ENCODE data around the gene SEC11C.

The SEC11C gene

DNA sequence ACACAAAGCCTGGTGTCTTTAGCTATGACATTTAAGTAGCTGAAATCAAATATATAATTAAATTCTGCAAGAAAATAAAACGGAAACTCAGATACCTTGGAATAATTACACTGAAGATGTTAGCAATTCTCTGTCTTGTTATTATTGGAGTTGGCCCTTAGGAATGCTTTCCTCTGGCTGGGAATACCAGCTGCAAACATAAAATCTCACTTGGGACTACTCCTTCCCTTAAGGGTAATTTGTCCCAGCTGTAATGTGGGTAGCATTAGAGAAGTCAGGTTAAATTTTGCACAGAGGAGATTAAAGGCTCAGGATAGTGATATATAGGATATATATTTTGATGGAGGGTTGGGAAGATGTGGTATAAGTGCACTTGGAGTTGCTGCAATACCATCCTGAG lies 43.0 kb downstream of the SEC11C start:
- H3K4me3 ChIP-seq (ENCODE audit: control insufficient read depth, low read depth, low read length): no peak overlapping the region
- DNase-seq (ENCODE audit: low read depth): no peak
- no peak for TF ChIP-seq CTCF (IDR thresholded peaks at IDR 0.05; ENCODE audit: control insufficient read depth, insufficient read depth, low read depth, low read length, missing control alignments)

GRCh38 chr18:59189008-59189407 lies 49.3 kb downstream of the SEC11C start:
- no peak for TF ChIP-seq CTCF (IDR thresholded peaks at IDR 0.05; ENCODE audit: control insufficient read depth, insufficient read depth, low read depth, low read length, missing control alignments)
- no peak overlapping the region for H3K4me3 ChIP-seq (ENCODE audit: control insufficient read depth, low read depth, low read length)
- DNase-seq (ENCODE audit: low read depth): no peak

- no peak for DNase-seq (ENCODE audit: low read depth)
- TF ChIP-seq CTCF (IDR thresholded peaks at IDR 0.05; ENCODE audit: control insufficient read depth, insufficient read depth, low read depth, low read length, missing control alignments): no peak
- no peak overlapping the region for H3K4me3 ChIP-seq (ENCODE audit: control insufficient read depth, low read depth, low read length)
Observed at GRCh38 chr18:59189746-59190145, 50.1 kb downstream of the SEC11C start.

GRCh38 chr18:59196161-59196725 lies 56.6 kb downstream of the SEC11C start:
- DNase-seq (ENCODE audit: low read depth): no peak
- TF ChIP-seq CTCF (IDR thresholded peaks at IDR 0.05; ENCODE audit: control insufficient read depth, insufficient read depth, low read depth, low read length, missing control alignments): no peak
- H3K4me3 ChIP-seq (ENCODE audit: control insufficient read depth, low read depth, low read length): no peak overlapping the region

GRCh38 chr18:59197636-59198035 lies 58.0 kb downstream of the SEC11C start:
- no peak for TF ChIP-seq CTCF (IDR thresholded peaks at IDR 0.05; ENCODE audit: control insufficient read depth, insufficient read depth, low read depth, low read length, missing control alignments)
- DNase-seq (ENCODE audit: low read depth): no peak
- no peak overlapping the region for H3K4me3 ChIP-seq (ENCODE audit: control insufficient read depth, low read depth, low read length)

- no peak for DNase-seq (ENCODE audit: low read depth)
- no peak for TF ChIP-seq CTCF (IDR thresholded peaks at IDR 0.05; ENCODE audit: control insufficient read depth, insufficient read depth, low read depth, low read length, missing control alignments)
Observed at GRCh38 chr18:59198215-59198614, 58.5 kb downstream of the SEC11C start.

GRCh38 chr18:59200787-59201186 lies 61.1 kb downstream of the SEC11C start:
- DNase-seq (ENCODE audit: low read depth): peak; percentile 27
- TF ChIP-seq CTCF (IDR thresholded peaks at IDR 0.05; ENCODE audit: control insufficient read depth, insufficient read depth, low read depth, low read length, missing control alignments): peak; percentile 75
- H3K4me3 ChIP-seq (ENCODE audit: control insufficient read depth, low read depth, low read length): no peak overlapping the region

More at GRCh38 chr18:59198215-59198614, 58.5 kb downstream of the SEC11C start:
- H3K4me3 ChIP-seq (ENCODE audit: control insufficient read depth, low read depth, low read length): no peak overlapping the region
